ENCODE data around the gene FAM168B.
A peak's percentile ranks its signal among the peaks of the same experiment; 100 is the strongest.
"Not testable (repeated sequence)": the region's sequence is repeated elsewhere in the genome, so short reads cannot be mapped to it uniquely, and the experiment has no call there.

Gene FAM168B

DNA sequence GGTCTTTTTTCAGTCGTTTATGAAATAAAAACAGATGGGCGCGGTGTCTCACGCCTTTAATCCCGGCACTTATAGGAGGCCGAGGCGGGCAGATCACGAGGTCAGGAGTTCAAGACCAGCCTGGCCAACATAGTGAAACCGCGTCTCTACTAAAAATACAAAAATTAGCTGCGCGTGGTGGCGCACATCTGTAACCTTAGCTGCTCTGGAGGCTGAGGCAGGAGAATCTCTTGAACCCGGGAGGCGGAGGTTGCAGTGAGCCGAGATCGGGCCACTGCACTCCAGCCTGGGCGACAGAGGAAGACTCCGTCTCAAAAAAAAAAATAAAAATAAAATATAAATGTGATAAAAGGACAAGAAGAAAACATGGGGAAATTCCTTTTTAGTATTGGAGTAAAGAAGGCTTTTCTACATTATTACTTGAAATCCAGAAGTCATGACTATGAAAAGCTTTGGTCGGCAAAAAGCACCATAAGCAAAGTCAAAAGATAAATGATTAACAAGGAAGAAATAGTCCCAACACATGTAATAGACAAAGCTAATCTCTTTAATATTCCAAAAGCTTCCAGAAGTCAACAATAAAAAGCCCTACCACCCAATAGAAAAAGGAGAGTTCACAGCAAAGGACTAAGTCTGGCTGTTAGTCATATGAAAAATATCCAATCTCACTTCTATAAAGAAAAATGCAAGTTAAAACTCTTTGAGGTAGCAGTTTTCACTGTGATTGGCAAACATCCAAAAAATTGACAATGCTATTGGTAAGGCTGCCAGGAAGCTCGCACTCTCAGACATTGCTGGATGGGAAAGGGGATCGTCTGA, 1.4 kb upstream of the FAM168B start:
- no peak for DNase-seq

DNA sequence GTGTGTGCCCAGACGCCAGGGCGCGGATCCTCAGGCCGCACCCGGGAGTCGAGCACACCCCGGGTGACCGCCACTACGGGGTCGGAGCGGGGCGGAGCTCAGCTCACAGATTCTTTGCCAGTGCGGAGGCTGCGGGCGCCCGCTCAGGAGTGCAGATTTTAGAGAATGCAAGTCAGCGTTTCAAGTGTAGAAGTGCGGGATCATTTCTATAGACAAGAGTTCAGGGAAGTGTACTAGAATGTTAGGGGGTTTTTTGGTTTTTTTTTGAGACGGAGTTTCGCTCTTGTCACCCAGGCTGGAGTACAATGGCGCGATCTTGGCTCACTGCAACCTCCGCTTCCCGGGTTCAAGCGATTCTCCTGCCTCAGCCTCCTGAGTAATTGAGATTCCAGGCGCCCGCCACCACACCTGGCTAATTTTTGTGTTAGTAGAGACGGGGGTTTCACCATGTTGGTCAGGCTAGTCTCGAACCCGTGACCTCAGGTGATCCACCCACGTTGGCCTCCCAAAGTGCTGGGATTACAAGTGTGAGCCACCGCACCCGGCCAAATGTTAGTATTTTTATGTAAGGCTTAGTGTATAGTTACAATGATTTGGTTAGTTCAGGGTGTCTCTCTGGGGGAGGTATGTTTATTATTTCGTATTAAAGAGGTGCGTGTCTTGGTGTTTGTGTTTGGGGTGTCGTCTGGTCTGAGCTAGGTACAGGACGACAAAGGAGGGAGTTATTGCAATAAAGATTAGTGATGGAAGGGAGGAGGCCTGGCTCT, 619 bp upstream of the FAM168B start:
- peak; percentile 66 for DNase-seq

DNA sequence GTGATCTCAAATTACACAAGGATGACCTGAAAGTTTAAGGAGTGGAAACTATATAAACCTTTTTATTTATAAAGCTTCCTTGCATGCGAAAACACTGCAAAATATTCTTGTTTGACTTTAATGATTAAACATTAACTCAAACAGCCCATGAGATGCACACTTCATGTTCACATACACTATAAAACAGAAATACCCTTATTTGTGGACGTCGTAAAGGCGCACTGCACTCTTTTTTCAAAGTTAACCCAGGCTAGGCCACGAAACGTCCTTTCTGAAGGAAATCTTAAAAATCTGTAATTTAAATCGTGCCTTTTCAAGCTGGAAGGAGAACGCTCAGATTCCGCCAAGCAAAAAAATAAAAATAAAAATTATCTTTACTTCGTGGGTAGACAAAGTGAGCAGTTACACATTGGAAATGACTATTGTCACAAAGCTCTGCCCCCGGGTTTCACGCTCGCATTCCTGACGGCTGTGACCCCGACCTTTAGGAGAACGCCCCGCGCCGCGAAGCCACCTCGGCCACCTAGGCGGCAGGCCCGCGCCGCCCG, 728 bp downstream of the FAM168B start:
- DNase-seq: peak; percentile 25

DNA sequence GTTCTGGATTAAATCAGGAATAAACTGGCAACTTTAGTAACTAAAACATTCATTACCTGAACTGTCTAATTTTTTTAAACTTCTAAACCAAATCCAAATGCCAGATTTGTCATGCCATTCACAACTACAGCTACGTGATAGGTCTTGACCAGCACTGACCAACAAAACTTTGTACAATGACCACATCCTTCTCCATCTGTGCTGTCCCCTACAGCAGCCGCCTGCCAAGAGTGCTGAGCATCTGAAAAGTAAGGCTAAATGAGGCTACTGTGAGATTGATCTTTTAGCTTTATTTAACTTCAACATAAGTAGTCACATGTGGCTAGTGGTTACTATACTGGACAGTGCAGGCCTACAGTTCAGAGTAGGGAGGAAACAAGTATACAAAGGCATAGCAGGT, 7.6 kb downstream of the FAM168B start:
- no peak for DNase-seq

DNA sequence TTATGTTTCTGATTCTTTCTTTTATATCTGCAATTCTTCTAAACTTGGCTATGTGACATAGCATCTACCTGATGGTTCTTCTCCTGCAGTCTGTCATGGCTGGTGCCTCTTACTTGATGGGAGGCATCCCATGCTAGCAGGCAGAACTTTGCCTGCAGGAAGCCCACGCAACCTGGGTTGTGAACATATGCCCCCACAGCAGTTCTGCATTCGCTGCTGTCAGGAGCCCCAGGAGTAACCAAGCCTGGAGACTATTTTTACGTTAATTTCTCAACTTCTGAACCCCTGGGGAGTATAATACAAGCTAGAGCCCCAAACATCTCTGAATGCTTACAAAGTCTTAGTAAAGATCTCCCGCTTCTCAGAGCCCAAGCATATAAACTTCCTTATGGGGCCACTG, 12.1 kb downstream of the FAM168B start:
- no peak for DNase-seq

DNA sequence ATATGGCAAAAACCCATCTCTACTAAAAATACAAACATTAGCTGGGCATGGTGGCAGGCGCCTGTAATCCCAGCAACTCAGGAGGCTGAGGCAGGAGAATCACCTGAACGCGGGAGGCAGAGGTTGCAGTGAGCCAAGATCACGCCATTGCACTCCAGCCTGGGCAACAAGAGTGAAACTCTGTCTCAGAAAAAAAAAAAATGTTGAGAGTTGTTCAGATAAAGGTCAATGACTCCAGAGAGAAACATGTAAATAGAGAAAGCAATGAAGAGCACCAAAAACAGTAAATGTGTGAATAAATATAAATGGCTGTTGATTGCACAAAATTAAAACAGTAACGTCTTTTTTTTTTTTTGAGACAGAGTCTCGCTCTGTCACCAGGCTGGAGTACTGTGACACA, 13.3 kb downstream of the FAM168B start:
- not testable (repeated sequence) for DNase-seq

DNA sequence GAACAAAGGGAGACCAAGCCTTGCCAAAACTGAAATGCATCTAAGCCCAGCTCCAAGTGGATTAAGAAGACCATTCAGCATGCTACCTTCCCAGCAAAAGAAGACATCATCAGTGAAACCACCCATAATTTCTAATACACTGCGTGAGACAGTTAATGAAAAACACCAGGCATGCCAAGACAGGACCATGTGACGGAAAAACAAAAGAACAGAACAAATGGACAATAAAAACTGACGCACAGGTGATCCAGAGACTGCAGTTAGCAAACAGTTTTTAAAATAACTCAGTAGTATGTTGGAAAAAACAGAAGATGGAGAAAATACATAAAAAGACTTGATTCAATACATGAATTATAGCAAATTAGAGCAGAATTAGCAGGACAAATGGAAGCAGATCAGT, 15.3 kb downstream of the FAM168B start:
- no peak for DNase-seq

DNA sequence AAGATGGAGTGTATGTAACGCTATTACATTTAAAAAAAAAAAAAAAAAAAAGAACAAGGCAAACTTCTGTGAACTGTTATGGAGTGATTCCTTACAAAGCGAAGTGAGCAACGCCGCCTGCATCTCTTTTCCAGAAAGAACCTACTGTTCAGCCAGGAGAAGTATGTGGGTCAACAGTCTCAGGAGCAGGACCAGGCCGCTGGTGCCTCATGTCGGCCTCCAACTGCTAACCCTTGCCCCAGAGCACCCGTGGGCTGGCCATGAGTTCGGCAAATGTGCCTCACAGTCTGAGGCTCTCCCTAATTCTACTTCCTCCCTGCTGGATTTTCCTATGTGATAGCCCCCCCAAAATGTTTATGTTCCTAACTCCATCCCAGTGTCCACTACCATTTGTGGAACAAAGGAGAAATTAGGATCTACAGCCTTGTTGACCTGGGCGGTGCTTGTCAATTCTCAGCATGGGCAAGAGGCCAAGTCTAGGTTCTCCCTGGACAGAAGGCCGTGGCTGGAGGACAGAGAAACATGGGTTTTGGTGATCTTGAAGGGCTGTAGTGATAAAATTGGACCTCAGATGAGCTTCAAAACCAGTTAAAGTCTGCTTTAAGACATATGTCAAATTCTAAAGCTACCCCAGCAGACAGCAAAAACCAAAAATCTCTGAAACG, 15.9 kb downstream of the FAM168B start:
- no peak for DNase-seq

DNA sequence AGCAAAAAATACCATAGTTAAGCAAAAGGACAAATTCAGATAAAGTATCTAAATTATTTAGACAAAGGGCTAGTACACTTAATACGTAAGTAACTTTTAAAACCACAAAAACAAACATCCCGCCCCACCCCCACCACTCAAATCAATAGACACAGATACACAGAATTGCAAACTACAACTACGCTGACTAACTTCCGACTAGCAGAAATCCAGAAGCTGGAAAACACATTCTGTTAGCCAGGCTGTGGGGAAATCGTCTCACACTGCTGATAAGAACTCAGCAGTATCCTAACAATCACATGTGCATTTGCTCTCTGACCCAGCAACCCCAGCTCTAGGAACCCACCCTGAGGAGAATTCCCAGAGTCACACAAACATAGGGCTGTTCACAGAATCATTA, 16.6 kb downstream of the FAM168B start:
- DNase-seq: no peak

DNA sequence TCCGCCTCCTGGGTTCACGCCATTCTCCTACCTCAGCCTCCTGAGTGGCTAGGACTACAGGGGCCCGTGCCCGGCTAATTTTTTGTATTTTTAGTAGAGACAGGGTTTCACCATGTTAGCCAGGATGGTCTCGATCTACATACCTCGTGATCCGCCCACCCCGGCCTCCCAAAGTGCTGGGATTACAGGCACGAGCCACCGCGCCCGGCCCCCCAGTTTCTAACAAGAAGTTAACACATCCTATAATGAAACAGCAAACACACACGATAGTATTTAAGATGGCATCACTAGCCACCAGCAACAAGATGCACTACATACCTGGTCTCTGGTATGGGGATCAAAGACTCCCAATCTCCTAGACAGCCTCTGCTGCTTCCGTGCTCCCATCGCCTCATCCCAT, 17.7 kb downstream of the FAM168B start:
- not testable (repeated sequence) for DNase-seq

DNA sequence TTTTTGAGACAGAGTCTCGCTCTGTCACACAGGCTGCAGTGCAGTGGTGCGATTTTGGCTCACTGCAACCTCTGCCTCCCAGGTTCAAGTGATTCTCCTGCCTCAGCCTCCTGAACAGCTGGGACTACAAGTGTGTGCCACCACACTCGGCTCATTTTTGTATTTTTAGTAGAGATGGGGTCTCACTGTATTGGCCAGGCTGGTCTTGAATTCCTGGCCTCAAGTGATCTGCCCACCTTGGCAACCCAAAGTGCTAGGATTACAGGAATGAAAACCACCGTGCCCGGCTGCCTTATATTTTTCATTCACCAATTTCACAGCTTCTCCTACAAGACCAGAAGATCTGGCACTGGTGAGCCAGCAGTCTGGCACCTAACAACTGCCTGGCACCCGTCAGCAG, 25.1 kb downstream of the FAM168B start:
- not testable (repeated sequence) for DNase-seq

DNA sequence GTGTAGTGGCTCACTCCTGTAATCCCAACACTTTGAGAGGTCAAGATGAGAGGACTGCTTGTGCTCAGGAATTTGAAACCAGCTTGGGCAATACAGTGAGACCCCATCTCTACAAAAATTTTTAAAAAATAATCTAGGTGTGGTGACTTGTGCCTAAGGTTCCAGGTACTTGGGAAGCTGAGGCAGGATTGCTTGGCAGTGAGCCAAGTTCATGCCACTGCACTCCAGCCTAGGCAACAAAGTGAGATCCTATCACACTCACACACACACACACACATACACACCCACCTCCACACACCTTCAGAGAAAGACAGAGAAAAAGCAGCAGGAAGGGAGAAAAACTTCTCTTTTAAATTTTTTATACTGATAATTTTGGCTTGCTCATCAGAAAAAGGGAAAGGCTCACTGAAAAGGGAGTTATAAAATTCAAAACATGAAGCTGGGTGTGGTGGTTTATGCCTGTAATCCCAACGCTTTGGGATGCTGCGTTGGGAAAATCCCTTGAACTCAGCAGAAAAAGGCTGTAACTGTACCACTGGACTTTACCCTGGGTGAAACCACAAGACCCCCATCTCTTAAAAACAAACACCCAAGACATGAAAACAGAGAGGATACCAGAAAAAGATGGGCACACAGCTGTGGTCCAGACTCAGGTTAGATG, 25.7 kb downstream of the FAM168B start:
- no peak for DNase-seq

DNA sequence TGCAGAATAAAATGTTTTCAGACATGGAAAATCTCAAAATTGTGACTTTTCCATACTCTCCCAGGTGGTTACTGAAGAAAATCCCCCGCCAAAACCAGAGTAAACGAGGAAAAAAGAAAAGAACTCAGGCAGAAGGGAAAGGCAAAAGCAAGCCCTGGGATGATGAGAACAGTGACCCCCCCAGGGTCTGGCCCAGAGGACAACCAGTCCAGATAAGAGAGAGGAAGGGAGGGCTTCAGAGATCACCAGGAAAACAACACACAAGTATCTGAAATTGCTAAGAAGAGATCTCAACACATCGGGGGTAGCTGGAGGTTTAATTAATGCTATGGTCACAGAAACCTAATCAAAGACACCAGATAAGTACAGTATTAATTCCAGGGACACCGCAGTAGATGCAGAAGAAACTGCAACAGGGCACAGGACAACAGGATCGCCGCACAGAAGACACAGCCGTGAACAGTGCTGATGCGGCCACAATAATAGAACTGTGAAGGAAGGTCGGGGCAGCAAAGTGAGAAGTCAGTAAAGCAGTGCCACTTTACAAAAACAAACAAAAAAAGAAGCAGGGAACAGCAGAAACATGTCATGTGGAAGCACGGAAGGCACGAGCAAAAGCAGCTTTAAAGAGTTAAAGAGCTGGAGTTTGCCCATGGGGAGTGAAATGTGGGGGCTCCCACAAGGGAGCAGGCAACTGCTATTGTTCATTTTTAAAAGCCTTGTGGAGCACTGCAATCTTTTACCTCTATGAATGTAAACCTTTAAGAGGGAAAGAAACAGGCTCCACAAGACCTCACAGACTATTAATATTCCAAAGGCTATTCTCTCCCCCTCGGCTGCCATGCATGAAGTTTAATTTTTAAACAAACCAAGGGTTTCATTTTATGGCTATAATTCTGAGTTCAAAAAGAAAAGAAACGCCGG, 28.4 kb downstream of the FAM168B start:
- DNase-seq: no peak

DNA sequence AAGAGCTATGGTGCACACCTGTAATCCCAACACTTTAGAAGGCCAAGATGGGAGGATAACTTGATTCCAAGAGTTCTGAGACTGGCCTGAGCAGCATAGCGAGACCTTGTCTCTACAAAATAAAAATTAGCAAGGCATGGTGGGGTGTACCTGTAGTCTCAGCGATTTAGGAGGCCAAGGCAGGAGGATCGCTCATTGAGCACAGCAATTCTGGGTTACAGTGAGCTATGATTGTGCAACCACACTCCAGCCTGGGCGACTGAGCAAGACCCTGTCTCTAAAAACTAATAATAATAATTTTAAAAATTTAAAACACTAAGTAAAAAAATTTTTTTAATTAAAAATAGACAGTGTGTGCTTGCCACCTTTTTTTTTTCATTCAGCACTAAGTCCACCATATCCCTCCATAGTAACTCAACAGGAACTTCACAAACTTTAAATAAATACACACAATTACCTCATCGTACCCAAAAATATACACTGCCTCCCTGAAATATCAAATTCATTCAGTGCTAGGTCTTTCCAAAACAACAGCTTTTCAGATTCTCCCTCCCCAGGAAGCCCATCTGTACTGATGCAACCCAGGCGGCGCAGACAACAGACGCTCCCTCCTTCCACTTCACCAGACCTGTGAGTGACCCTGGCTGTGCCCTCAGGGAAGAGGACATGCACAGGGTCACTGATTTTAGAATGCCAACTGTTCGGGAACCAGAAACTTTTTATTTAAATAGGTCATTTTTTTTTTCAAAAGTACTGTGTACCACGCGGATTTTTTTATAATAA, 29.6 kb downstream of the FAM168B start:
- DNase-seq: no peak

DNA sequence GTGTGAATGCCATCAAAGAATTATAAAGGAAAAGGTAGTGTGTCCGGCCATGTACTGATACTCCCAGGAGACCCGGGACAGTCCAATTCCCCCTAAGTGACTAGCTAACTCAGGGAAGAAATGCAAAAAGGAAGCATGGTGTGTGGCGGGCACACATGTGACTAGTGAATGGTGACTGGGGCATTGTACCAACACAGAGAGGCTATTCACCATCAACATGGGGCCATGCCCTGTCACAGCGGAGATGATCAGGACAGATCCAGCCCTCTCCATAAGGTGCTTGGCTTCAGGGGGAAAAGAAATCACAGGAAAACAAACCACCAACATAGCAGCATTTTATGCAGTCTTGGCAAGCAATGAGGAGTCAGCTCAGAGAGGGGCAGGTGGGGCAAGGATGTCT, 34.3 kb downstream of the FAM168B start:
- DNase-seq: no peak

DNA sequence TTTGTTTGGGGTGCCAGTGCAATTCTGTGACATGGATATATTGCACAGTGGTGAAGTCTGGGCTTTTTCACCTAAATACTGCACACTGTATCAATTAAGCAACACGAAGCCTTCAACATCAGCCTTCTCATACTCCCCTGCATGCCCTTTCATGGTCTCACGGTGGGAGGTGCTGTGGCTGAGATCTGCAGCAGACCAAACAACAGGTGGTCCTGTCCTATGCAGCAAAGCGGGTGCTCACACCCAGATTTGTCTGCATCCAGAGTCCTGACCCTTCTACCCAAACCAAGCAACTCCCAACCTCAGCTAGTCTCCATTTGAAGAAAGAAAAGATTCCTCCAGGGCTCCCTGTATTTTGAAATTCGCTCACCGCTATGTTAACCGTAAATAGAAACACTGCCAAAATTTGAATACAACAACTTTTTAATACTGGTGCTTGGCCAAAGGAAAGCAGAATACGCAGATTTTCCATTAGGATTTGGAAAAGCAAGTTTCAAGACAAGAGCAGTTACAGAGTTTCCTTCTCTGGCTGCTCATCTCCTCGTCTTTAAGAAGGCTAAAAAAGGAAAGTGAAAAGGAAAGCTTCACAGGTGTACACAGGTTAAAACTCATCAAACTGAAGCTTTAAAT, 34.9 kb downstream of the FAM168B start:
- no peak for DNase-seq

DNA sequence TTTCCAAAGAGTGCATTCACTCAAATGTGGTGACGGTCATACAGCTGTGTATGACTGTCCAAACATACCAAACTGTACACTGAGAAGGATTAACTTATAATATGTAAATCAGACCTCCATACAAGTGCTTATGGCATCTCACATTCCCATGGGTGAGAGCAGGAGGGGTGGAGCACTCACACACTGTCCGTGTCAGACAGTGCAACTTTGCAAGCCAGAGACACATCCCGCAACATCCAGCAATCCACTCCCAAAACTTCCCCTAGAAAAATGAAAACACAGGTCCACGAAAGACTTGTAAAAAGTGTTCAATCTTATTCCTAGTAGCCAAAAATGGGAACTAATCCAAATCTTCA, 36.4 kb downstream of the FAM168B start:
- no peak for DNase-seq

DNA sequence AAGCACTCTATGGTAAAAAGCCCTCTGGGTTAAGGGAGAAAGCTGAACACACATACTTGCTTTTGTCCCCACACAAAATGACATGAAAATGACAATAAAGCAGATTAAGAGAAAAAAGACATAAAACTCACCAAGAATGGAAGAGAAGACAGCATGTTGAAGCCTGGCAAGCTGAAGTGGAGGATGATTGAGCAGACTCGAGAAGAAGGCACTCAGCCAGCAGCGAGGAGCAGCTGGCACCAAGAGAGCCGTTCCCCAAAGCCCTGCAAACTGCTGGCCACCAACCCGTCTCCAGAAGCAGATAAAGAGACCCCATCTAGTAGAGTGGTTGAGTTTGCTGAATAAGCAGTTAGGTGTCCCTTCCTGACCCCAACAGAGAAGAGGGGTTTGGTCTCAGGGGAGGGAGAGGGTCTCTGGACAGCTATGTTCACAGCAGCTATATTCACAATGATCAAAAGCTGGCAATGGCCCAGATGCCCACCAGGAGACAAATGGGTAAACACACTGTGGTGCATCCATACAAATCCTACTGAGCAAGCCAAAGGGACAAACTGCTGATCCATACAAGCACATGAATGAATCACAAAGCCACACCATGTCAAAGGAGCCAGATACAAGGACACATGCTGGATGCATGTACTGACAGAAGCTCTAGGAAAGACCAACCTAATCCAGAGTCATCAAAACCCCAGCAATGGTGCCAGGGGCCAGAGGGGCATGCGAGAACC, 36.9 kb downstream of the FAM168B start:
- DNase-seq: no peak

DNA sequence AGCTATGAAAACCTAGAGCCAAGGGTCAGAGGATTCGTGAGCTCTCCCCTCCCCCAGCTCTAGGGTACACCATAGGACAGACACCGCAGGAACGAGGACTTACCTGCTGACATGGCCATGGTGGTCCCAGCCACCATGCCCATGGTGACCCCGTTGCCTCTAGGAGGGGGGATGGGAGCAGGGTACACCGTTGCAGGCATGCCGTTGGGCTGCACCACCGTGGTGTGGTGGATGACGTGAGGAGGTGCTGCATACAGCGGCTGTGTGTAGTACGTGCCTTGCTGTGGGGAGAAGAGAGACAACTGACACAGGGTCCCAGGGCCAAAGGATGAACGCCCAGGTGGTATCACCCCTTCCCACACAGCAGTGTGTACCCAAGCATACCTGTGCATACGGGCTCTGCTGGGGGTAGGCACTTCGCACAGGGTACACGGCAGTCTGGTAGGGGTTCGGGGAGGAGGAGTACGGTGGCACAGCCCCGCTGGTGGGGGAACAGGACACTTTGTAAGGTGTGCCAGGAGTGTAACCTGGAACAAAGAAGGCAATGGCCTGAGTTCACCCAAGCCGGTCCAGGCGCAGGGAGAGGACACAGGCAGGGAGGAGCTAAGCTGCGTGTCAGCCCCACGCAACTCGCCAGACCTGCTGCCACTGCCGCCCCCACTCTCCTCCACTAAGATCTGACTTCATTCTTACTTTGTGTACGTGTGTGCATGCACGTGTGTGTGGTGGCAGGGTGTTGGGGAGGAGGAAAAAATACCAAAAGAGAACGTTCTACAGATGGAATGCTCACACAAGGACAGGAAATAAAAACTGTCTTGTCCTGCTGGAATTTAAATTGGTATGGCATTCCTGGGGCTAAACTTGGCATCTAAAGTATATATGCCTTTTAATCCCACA, 37.8 kb downstream of the FAM168B start:
- DNase-seq: no peak
